NCI-H2081 treated with DMSO at 0.1 percent for 48 hours (cell line): ENCODE data around the gene WWOX.
"Not testable (repeated sequence)": the region's sequence is repeated elsewhere in the genome, so short reads cannot be mapped to it uniquely, and the experiment has no call there.

Experiments
- DNase-seq: peaks from one replicate; lab custom pipeline; 2025; lab: John Stamatoyannopoulos, UW

The WWOX gene

GRCh38 chr16:78099271-78100111, at the start of gene WWOX:
WWOX (plus strand) TSS chr16:78099654.
- peak; percentile 80 for DNase-seq

GRCh38 chr16:78050734-78051400, 48.6 kb upstream of the WWOX start:
- DNase-seq, result no peak

- no peak for DNase-seq
These were observed 41.5 kb upstream of the WWOX start for GRCh38 chr16:78057803-78058564.

GRCh38 chr16:78059806-78060205, 39.6 kb upstream of the WWOX start:
- DNase-seq, result not testable (repeated sequence)

- DNase-seq, result no peak
These were observed 39.2 kb upstream of the WWOX start for GRCh38 chr16:78060295-78060694.

GRCh38 chr16:78060809-78061208, 38.6 kb upstream of the WWOX start:
- DNase-seq, result no peak

GRCh38 chr16:78065319-78065718, 34.1 kb upstream of the WWOX start:
- no peak for DNase-seq

- DNase-seq, result no peak
These were observed 29.5 kb upstream of the WWOX start for GRCh38 chr16:78069913-78070312.

GRCh38 chr16:78072275-78072674, 27.2 kb upstream of the WWOX start:
- DNase-seq, result no peak

- DNase-seq, result no peak
These were observed 23.7 kb upstream of the WWOX start for GRCh38 chr16:78075800-78076199.

GRCh38 chr16:78081341-78081740, 18.1 kb upstream of the WWOX start:
- DNase-seq, result no peak

- DNase-seq, result no peak
These were observed 8.0 kb upstream of the WWOX start for GRCh38 chr16:78091419-78091818.

GRCh38 chr16:78092758-78093157, 6.7 kb upstream of the WWOX start:
- DNase-seq, result no peak

- no peak for DNase-seq
These were observed 5.3 kb upstream of the WWOX start for GRCh38 chr16:78094166-78094565.

- DNase-seq, result no peak
These were observed 4.5 kb upstream of the WWOX start for GRCh38 chr16:78094998-78095397.

GRCh38 chr16:78096386-78096785, 3.1 kb upstream of the WWOX start:
- no peak for DNase-seq

GRCh38 chr16:78097548-78097947, 1.9 kb upstream of the WWOX start:
- DNase-seq, result no peak

- no peak for DNase-seq
These were observed 1.4 kb upstream of the WWOX start for GRCh38 chr16:78098087-78098486.

GRCh38 chr16:78098595-78099270, 721 bp upstream of the WWOX start:
- DNase-seq, result no peak

GRCh38 chr16:78100112-78100467, 636 bp downstream of the WWOX start:
- DNase-seq, result no peak

- no peak for DNase-seq
These were observed 2.7 kb downstream of the WWOX start for GRCh38 chr16:78102122-78102660.

- DNase-seq, result no peak
These were observed 3.4 kb downstream of the WWOX start for GRCh38 chr16:78102865-78103264.
